ENCODE measurements around the gene CYP4F11.
"Not testable (repeated sequence)": the region's sequence is repeated elsewhere in the genome, so short reads cannot be mapped to it uniquely, and the experiment has no call there.

The CYP4F11 gene

GRCh38 chr19:15874821-15875474 lies 59.4 kb downstream of the CYP4F11 start:
- Histone ChIP-seq H2BK15ac (ENCODE audit: low read depth, poor library complexity, severe bottlenecking) (no peak overlapping the region), H3K79me1 (replicated peaks; ENCODE audit: low read length, poor library complexity, severe bottlenecking) (no peaks in the 10 kb centered on the region)
- WGBS: 79% methylated on average over 2 of the region's 4 CpGs

GRCh38 chr19:15873771-15874170 lies 60.6 kb downstream of the CYP4F11 start:
- H3K27me3 ChIP-seq (ENCODE audit: control insufficient read depth in 1 of 2, insufficient read depth in 1 of 2, low read length in 2 of 2): peaks cover 0 to 17% of the 10 kb centered on the region in 2 experiments
- H4K91ac ChIP-seq (ENCODE audit: low read length); H2BK15ac ChIP-seq (ENCODE audit: low read depth, poor library complexity, severe bottlenecking); H2BK5ac ChIP-seq (ENCODE audit: low read depth, low read length, poor library complexity, severe bottlenecking); H3K4ac ChIP-seq (ENCODE audit: low read depth in 1 of 2, low read length in 2 of 2); H3K18ac ChIP-seq (ENCODE audit: low read depth in 1 of 2, low read length in 2 of 2); H3K36me3 ChIP-seq (ENCODE audit: control insufficient read depth in 1 of 2, insufficient read depth in 2 of 2, low read depth in 1 of 2, low read length in 2 of 2); H3K27ac ChIP-seq (ENCODE audit: low read length, poor library complexity, severe bottlenecking); H2BK12ac ChIP-seq (ENCODE audit: low read length in 2 of 2); H2BK120ac ChIP-seq (ENCODE audit: low read depth, low read length); H3K4me2 ChIP-seq (ENCODE audit: low read length, poor library complexity, severe bottlenecking); H2AFZ ChIP-seq (ENCODE audit: low read depth, low read length); H3K14ac ChIP-seq (ENCODE audit: low read length in 2 of 2); H3K23ac ChIP-seq (ENCODE audit: low read length in 2 of 2); H3K4me1 ChIP-seq (ENCODE audit: control insufficient read depth, insufficient read depth, low read depth, low read length); H2AK5ac ChIP-seq (ENCODE audit: low read length, severe bottlenecking); H3K79me1 ChIP-seq (replicated peaks; ENCODE audit: low read length, poor library complexity, severe bottlenecking); H3K4me3 ChIP-seq (ENCODE audit: insufficient read depth in 1 of 2, low read depth in 1 of 2, low read length in 2 of 2); H3K9ac ChIP-seq (ENCODE audit: low read length); H4K8ac ChIP-seq (ENCODE audit: low read length); DNase-seq; H3K9me3 ChIP-seq (ENCODE audit: control insufficient read depth, low read length): not testable (repeated sequence)
- WGBS: 75% methylated on average over 5 of the region's 6 CpGs

More at GRCh38 chr19:15874821-15875474, 59.4 kb downstream of the CYP4F11 start:
- Histone ChIP-seq H3K9me3 (ENCODE audit: control insufficient read depth, low read length) (no peaks in the 10 kb centered on the region), H3K14ac (ENCODE audit: low read length in 2 of 2) (no peak overlapping the region), H4K91ac (ENCODE audit: low read length) (no peak overlapping the region), H3K9ac (ENCODE audit: low read length) (no peak overlapping the region), H4K8ac (ENCODE audit: low read length) (no peak overlapping the region), H3K27ac (ENCODE audit: low read length, poor library complexity, severe bottlenecking) (no peak overlapping the region), H3K4me1 (ENCODE audit: control insufficient read depth, insufficient read depth, low read depth, low read length) (no peaks in the 10 kb centered on the region), H2BK5ac (ENCODE audit: low read depth, low read length, poor library complexity, severe bottlenecking) (no peak overlapping the region), H3K4ac (ENCODE audit: low read depth in 1 of 2, low read length in 2 of 2) (no peak overlapping the region), H3K27me3 (ENCODE audit: control insufficient read depth in 1 of 2, insufficient read depth in 1 of 2, low read length in 2 of 2) (peaks cover 0 to 17% of the 10 kb centered on the region in 2 experiments), H3K36me3 (ENCODE audit: control insufficient read depth in 1 of 2, insufficient read depth in 2 of 2, low read depth in 1 of 2, low read length in 2 of 2) (no peaks in the 10 kb centered on the region), H3K4me2 (ENCODE audit: low read length, poor library complexity, severe bottlenecking) (no peak overlapping the region), H2BK12ac (ENCODE audit: low read length in 2 of 2) (no peak overlapping the region), H3K18ac (ENCODE audit: low read depth in 1 of 2, low read length in 2 of 2) (no peak overlapping the region), H2AK5ac (ENCODE audit: low read length, severe bottlenecking) (no peak overlapping the region), H2AFZ (ENCODE audit: low read depth, low read length) (no peak overlapping the region), H2BK120ac (ENCODE audit: low read depth, low read length) (no peak overlapping the region), H3K4me3 (ENCODE audit: insufficient read depth in 1 of 2, low read depth in 1 of 2, low read length in 2 of 2) (no peak overlapping the region), H3K23ac (ENCODE audit: low read length in 2 of 2) (no peak overlapping the region)
- DNase-seq: no peak

GRCh38 chr19:15871570-15871969 lies 62.8 kb downstream of the CYP4F11 start:
- Histone ChIP-seq H3K4me2 (ENCODE audit: low read length, poor library complexity, severe bottlenecking) (no peak overlapping the region), H3K14ac (ENCODE audit: low read length in 2 of 2) (no peak overlapping the region), H3K36me3 (ENCODE audit: control insufficient read depth in 1 of 2, insufficient read depth in 2 of 2, low read depth in 1 of 2, low read length in 2 of 2) (no peaks in the 10 kb centered on the region), H3K27ac (ENCODE audit: low read length, poor library complexity, severe bottlenecking) (no peak overlapping the region), H4K91ac (ENCODE audit: low read length) (no peak overlapping the region), H2BK5ac (ENCODE audit: low read depth, low read length, poor library complexity, severe bottlenecking) (no peak overlapping the region), H2AK5ac (ENCODE audit: low read length, severe bottlenecking) (no peak overlapping the region), H3K9ac (ENCODE audit: low read length) (no peak overlapping the region), H2BK12ac (ENCODE audit: low read length in 2 of 2) (no peak overlapping the region), H2BK15ac (ENCODE audit: low read depth, poor library complexity, severe bottlenecking) (no peak overlapping the region), H3K27me3 (ENCODE audit: control insufficient read depth in 1 of 2, insufficient read depth in 1 of 2, low read length in 2 of 2) (peaks cover 0 to 17% of the 10 kb centered on the region in 2 experiments), H2BK120ac (ENCODE audit: low read depth, low read length) (no peak overlapping the region), H3K23ac (ENCODE audit: low read length in 2 of 2) (no peak overlapping the region), H3K9me3 (ENCODE audit: control insufficient read depth, low read length) (no peaks in the 10 kb centered on the region), H3K4me3 (ENCODE audit: insufficient read depth in 1 of 2, low read depth in 1 of 2, low read length in 2 of 2) (no peak overlapping the region), H3K4ac (ENCODE audit: low read depth in 1 of 2, low read length in 2 of 2) (no peak overlapping the region), H3K18ac (ENCODE audit: low read depth in 1 of 2, low read length in 2 of 2) (no peak overlapping the region), H4K8ac (ENCODE audit: low read length) (no peak overlapping the region), H3K79me1 (replicated peaks; ENCODE audit: low read length, poor library complexity, severe bottlenecking) (no peaks in the 10 kb centered on the region), H3K4me1 (ENCODE audit: control insufficient read depth, insufficient read depth, low read depth, low read length) (no peaks in the 10 kb centered on the region), H2AFZ (ENCODE audit: low read depth, low read length) (no peak overlapping the region)
- WGBS: 86% methylated on average over 10 of the region's 11 CpGs
- no peak for DNase-seq

GRCh38 chr19:15869873-15870272 lies 64.5 kb downstream of the CYP4F11 start:
- Histone ChIP-seq H3K23ac (ENCODE audit: low read length in 2 of 2) (no peak overlapping the region), H3K4ac (ENCODE audit: low read depth in 1 of 2, low read length in 2 of 2) (no peak overlapping the region), H3K4me1 (ENCODE audit: control insufficient read depth, insufficient read depth, low read depth, low read length) (no peaks in the 10 kb centered on the region), H3K27ac (ENCODE audit: low read length, poor library complexity, severe bottlenecking) (no peak overlapping the region), H2AFZ (ENCODE audit: low read depth, low read length) (no peak overlapping the region), H3K9me3 (ENCODE audit: control insufficient read depth, low read length) (no peaks in the 10 kb centered on the region), H2BK5ac (ENCODE audit: low read depth, low read length, poor library complexity, severe bottlenecking) (no peak overlapping the region), H4K8ac (ENCODE audit: low read length) (no peak overlapping the region), H3K9ac (ENCODE audit: low read length) (no peak overlapping the region), H3K18ac (ENCODE audit: low read depth in 1 of 2, low read length in 2 of 2) (no peak overlapping the region), H2BK15ac (ENCODE audit: low read depth, poor library complexity, severe bottlenecking) (no peak overlapping the region), H3K79me1 (replicated peaks; ENCODE audit: low read length, poor library complexity, severe bottlenecking) (no peaks in the 10 kb centered on the region), H3K14ac (ENCODE audit: low read length in 2 of 2) (no peak overlapping the region), H2AK5ac (ENCODE audit: low read length, severe bottlenecking) (no peak overlapping the region), H3K4me2 (ENCODE audit: low read length, poor library complexity, severe bottlenecking) (no peak overlapping the region), H2BK12ac (ENCODE audit: low read length in 2 of 2) (no peak overlapping the region), H3K27me3 (ENCODE audit: control insufficient read depth in 1 of 2, insufficient read depth in 1 of 2, low read length in 2 of 2) (peaks cover 0 to 14% of the 10 kb centered on the region in 2 experiments), H4K91ac (ENCODE audit: low read length) (no peak overlapping the region), H3K36me3 (ENCODE audit: control insufficient read depth in 1 of 2, insufficient read depth in 2 of 2, low read depth in 1 of 2, low read length in 2 of 2) (no peaks in the 10 kb centered on the region), H2BK120ac (ENCODE audit: low read depth, low read length) (no peak overlapping the region), H3K4me3 (ENCODE audit: insufficient read depth in 1 of 2, low read depth in 1 of 2, low read length in 2 of 2) (no peak overlapping the region)
- DNase-seq: no peak
- WGBS: 68% methylated on average over 8 of the region's 9 CpGs

Measured in mesenchymal stem cell (in vitro differentiated cells and primary cell).